CD4-positive, alpha-beta T cell treated with Interleukin-1 beta for 1 hour (primary cell): ENCODE measurements around the gene BCL3.

ENCODE experiments used
- DNase-seq, 2 donors: peaks; one replicate each; pipeline ENCODE4 v3.0.0-alpha.2; 2020 to 2022

The BCL3 gene

GRCh38 chr19:44722131-44723121 lies 26.1 kb upstream of the BCL3 start:
- DNase-seq, result peak in 1 of 2 donors; percentile 68

- DNase-seq, result no peak
These were observed 25.1 kb upstream of the BCL3 start for GRCh38 chr19:44723299-44723951.

GRCh38 chr19:44723952-44724319 lies 24.6 kb upstream of the BCL3 start:
- peak; percentile 84 to 86 for DNase-seq

GRCh38 chr19:44725251-44725650 lies 23.3 kb upstream of the BCL3 start:
- no peak for DNase-seq

- no peak for DNase-seq
These were observed 22.8 kb upstream of the BCL3 start for GRCh38 chr19:44725684-44726083.

- no peak for DNase-seq
These were observed 22.0 kb upstream of the BCL3 start for GRCh38 chr19:44726465-44726864.

- no peak for DNase-seq
These were observed 20.3 kb upstream of the BCL3 start for GRCh38 chr19:44728178-44728577.

GRCh38 chr19:44729516-44730033 lies 18.9 kb upstream of the BCL3 start:
- DNase-seq, result no peak

GRCh38 chr19:44731081-44731480 lies 17.4 kb upstream of the BCL3 start:
- no peak for DNase-seq

- no peak for DNase-seq
These were observed 16.9 kb upstream of the BCL3 start for GRCh38 chr19:44731622-44732021.

- no peak for DNase-seq
These were observed 16.1 kb upstream of the BCL3 start for GRCh38 chr19:44732235-44733014.

GRCh38 chr19:44734357-44734756 lies 14.2 kb upstream of the BCL3 start:
- no peak for DNase-seq

GRCh38 chr19:44735011-44735410 lies 13.5 kb upstream of the BCL3 start:
- no peak for DNase-seq

- no peak for DNase-seq
These were observed 11.1 kb upstream of the BCL3 start for GRCh38 chr19:44737238-44738071.

- DNase-seq, result no peak
These were observed 10.4 kb upstream of the BCL3 start for GRCh38 chr19:44738136-44738535.

- DNase-seq, result peak in 1 of 2 donors; percentile 77
These were observed 9.6 kb upstream of the BCL3 start for GRCh38 chr19:44738603-44739558.

GRCh38 chr19:44740351-44740824 lies 8.1 kb upstream of the BCL3 start:
- DNase-seq, result no peak

- DNase-seq, result no peak
These were observed 7.2 kb upstream of the BCL3 start for GRCh38 chr19:44741258-44741731.

- peak in 1 of 2 donors; percentile 84 for DNase-seq
These were observed 6.6 kb upstream of the BCL3 start for GRCh38 chr19:44741841-44742329.

GRCh38 chr19:44742330-44743061 lies 6.0 kb upstream of the BCL3 start:
- no peak for DNase-seq
